Spinal cord (tissue), 10 donors: ENCODE results near the gene LMX1B. TPM values are rescaled to one million over a fixed set of nuclear protein-coding genes. Genes with fewer than 3 reads are reported as not detected.
"Not testable (repeated sequence)": the region's sequence is repeated elsewhere in the genome, so short reads cannot be mapped to it uniquely, and the experiment has no call there.

Experiments used
- DNase-seq, 6 donors: peaks; one replicate each; pipeline versions ENCODE4 v3.0.0 to v3.0.0-alpha.2; 2013 to 2015; ENCODE audit warnings: low spot score in 6 of 6, low read depth in 4 of 6
- H3K27ac ChIP-seq: one replicate; pipeline ENCODE4 v1.5.1; 2013; ENCODE audit warnings: low read depth, low read length, control low read depth
- H3K27me3 ChIP-seq: one replicate; pipeline ENCODE4 v1.6.1; 2013; ENCODE audit warnings: low read length; ENCODE audit not compliant: control insufficient read depth, insufficient read depth
- H3K36me3 ChIP-seq: one replicate; pipeline ENCODE4 v1.6.1; 2013; ENCODE audit warnings: low read length; ENCODE audit not compliant: control insufficient read depth, insufficient read depth
- H3K4me1 ChIP-seq: one replicate; pipeline ENCODE4 v1.6.1; 2013; ENCODE audit warnings: low read length; ENCODE audit not compliant: control insufficient read depth, insufficient read depth
- H3K4me3 ChIP-seq: one replicate; pipeline ENCODE4 v1.5.1; 2013; ENCODE audit warnings: low read depth, low read length, control low read depth
- H3K9me3 ChIP-seq: one replicate; pipeline ENCODE4 v1.6.1; 2013; ENCODE audit warnings: low read length; ENCODE audit not compliant: control insufficient read depth, insufficient read depth
- WGBS: methylation state at CpG from one replicate; pipeline ENCODE4 v1.1.5; 2013; ENCODE audit warnings: missing lambda C conversion rate; ENCODE audit not compliant: insufficient coverage; 5-methylcytosine and 5-hydroxymethylcytosine counted together
- polyA plus RNA-seq, 2 donors: library from polyadenylated mRNA; unstranded; fragments of 120-200 nt; gene quantifications; one replicate each; pipeline ENCODE4 v1.2.1, GENCODE V29; 2013; ENCODE audit not compliant: insufficient read length in 2 of 2
- total RNA-seq, 2 donors: library from RNA; depleted of rRNA in 1 of 2; stranded (reverse); fragments of 120-200 nt in 1 of 2; fragments of >200 nt in 1 of 2; gene quantifications; one replicate each; pipeline versions ENCODE4 v1.2.3 to v1.2.4, GENCODE V29; 2013 to 2014
- donor health status: healthy.

Gene LMX1B
- total and polyA plus RNA-seq, 4 donors: 3.5 to 34.0 (median 17.7) TPM

DNA sequence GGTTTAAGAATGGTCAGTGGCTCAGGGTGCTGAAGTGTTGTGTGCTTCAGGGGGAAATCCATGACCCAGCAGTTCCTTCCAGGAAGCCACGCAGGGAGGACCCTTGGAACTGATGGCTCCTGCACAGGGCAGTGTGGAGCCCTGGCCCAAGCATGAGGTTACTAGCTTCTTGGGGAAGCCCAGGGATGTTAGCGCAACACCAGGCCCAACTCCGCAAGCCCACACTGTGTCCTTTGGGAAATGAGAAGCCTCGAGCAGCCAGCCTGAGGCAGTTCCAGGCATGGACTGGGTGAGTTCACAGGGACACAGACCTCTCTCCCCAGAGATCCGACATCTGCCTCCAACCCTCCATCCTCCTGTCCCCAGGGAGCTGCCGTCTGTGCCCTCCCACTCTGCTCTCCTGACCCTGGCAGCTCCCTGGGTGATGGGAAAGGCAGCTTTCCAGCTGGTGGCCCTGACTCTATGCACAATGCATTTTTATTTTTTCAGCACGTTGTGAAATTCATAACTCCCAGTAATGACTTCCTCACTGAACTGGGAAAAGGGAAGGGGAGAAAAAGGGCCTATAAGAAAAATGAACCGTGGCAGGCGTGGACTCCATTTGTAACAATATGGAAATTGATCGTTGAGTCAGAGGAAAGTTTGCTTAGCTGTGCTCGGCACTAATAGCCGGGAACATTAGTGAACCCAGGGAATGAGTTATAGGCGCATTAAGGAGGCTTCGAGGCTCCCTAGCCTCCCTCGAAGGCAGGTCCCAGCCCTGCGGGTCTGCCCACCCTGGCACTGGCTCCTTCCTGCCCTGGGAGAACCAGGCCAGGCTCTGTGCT is 34.1 kb downstream of the LMX1B start:
- peak in 1 of 6 donors; percentile 58 for DNase-seq
- 61% methylated on average over 12 of the region's 16 CpGs for WGBS
- Histone ChIP-seq H3K27me3 (peaks cover 48% of the 10 kb centered on the region), H3K36me3 (peaks cover 2% of the 10 kb centered on the region), H3K9me3 (no peaks in the 10 kb centered on the region), H3K27ac (no peak overlapping the region), H3K4me1 (peaks cover 56% of the 10 kb centered on the region), H3K4me3 (no peak overlapping the region)

GRCh38 chr9:126649477-126649876 is 35.7 kb downstream of the LMX1B start:
- peaks cover 35% of the 10 kb centered on the region for H3K27me3 ChIP-seq
- H3K9me3 ChIP-seq: no peaks in the 10 kb centered on the region
- H3K4me3 ChIP-seq: no peak overlapping the region
- no peak overlapping the region for H3K27ac ChIP-seq
- no peak for DNase-seq
- H3K36me3 ChIP-seq: peaks cover 2% of the 10 kb centered on the region
- H3K4me1 ChIP-seq: peaks cover 47% of the 10 kb centered on the region
- WGBS: 81% methylated on average over 3 of the region's 3 CpGs

GRCh38 chr9:126650404-126651341 is 36.9 kb downstream of the LMX1B start:
- 30% methylated on average over 14 of the region's 24 CpGs for WGBS
- peak in 3 of 6 donors; percentile 47 to 94 (median 47) for DNase-seq
- Histone ChIP-seq H3K36me3 (peaks cover 2% of the 10 kb centered on the region), H3K4me1 (peaks cover 42% of the 10 kb centered on the region), H3K27me3 (peaks cover 26% of the 10 kb centered on the region), H3K9me3 (no peaks in the 10 kb centered on the region), H3K27ac (no peak overlapping the region), H3K4me3 (no peak overlapping the region)

GRCh38 chr9:126652140-126652582 is 38.4 kb downstream of the LMX1B start:
- H3K27me3 ChIP-seq: peaks cover 21% of the 10 kb centered on the region
- H3K9me3 ChIP-seq: no peaks in the 10 kb centered on the region
- H3K36me3 ChIP-seq: no peaks in the 10 kb centered on the region
- no peak overlapping the region for H3K27ac ChIP-seq
- no peak overlapping the region for H3K4me3 ChIP-seq
- DNase-seq: no peak
- WGBS: 23% methylated on average over 17 of the region's 18 CpGs
- H3K4me1 ChIP-seq: peaks cover 42% of the 10 kb centered on the region

DNA sequence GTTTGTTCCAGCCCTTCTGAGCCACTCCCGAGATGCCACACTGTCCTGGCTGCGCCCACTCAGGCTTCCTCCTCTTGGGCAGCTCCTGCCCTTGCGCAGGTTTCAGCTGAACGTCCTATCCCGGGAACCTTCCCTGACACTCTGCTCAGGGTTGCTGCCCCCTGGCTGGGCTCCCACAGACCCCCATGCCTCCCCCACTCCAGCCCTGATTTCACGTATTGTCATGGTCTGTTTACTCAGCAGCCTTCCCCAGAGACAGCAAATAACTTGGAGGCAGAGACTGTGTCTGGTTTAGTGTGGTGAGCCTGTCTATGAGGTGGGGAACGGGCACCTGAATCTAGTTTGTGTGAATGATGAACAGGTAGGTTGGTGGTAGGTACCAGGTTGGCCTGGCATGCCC is 40.4 kb downstream of the LMX1B start:
- H3K36me3 ChIP-seq: peaks cover under 1% of the 10 kb centered on the region
- no peak for DNase-seq
- H3K4me1 ChIP-seq: peaks cover 37% of the 10 kb centered on the region
- H3K4me3 ChIP-seq: no peak overlapping the region
- WGBS: 83% methylated on average over 6 of the region's 7 CpGs
- H3K27ac ChIP-seq: no peak overlapping the region
- peaks cover 21% of the 10 kb centered on the region for H3K27me3 ChIP-seq
- no peaks in the 10 kb centered on the region for H3K9me3 ChIP-seq

DNA sequence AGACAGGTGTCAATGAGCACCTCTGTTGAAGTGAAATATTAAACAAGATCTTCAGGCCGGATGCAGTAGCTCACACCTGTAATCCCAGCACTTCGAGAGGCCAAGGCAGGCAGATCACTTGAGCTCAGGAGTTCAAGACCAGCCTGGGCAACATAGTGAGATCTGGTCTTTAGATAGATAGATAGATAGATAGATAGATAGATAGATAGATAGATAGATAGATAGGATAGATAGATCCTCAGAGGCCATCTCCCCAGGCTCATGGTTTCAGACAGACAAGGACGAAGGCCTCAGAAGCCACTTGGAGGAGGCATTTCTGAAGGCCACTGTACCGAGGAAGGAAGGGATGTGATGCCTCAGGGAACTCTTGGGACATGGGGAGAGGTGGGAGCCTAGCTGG is 42.5 kb downstream of the LMX1B start:
- not testable (repeated sequence) for H3K27ac ChIP-seq, H3K36me3 ChIP-seq, DNase-seq, H3K4me3 ChIP-seq, H3K9me3 ChIP-seq
- H3K4me1 ChIP-seq: peaks cover 26% of the 10 kb centered on the region
- H3K27me3 ChIP-seq: peaks cover 13% of the 10 kb centered on the region
- 81% methylated on average over 4 of the region's 4 CpGs for WGBS

GRCh38 chr9:126658201-126658825 is 44.6 kb downstream of the LMX1B start:
- peaks cover 2% of the 10 kb centered on the region for H3K27me3 ChIP-seq
- peaks cover 27% of the 10 kb centered on the region for H3K4me1 ChIP-seq
- H3K36me3 ChIP-seq: peaks cover 8% of the 10 kb centered on the region
- no peak for DNase-seq
- H3K27ac ChIP-seq: no peak overlapping the region
- H3K4me3 ChIP-seq: no peak overlapping the region
- no peaks in the 10 kb centered on the region for H3K9me3 ChIP-seq
- 69% methylated on average over 2 of the region's 13 CpGs for WGBS

DNA sequence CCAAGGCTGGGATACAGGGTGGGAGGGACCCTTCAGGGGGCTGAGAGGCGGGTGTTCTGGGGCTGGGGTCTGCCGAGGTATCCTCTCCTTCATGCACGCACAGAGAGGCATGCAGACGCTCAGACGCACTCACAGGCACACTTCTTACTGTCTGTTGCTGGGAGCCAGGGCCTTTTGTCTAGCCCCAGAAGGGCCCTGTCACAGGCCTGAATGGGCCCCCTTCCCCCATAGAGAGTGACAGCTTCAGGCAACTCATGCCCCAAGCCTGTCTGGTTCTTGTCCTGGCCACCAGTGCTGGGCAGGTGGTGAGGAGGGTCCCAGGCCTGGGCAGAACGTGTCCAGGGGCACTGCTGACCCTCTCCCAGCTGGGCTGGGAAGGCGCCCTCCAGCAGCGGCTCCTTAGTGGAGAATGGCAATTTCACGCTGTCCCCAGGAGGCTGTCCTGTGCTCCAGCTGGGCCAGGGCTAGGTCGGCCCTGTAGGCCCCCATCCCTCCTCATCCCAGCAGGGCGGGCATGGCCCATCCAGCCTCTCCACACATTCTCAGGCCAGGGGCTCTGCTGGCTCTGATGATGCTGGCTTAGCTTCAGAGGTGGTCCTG is 45.3 kb downstream of the LMX1B start:
- Histone ChIP-seq H3K27me3 (no peaks in the 10 kb centered on the region), H3K4me3 (no peak overlapping the region), H3K9me3 (no peaks in the 10 kb centered on the region), H3K4me1 (peaks cover 33% of the 10 kb centered on the region), H3K36me3 (peaks cover 8% of the 10 kb centered on the region), H3K27ac (no peak overlapping the region)
- DNase-seq: no peak
- WGBS: 35% methylated on average over 10 of the region's 11 CpGs

- no peak for DNase-seq
- Histone ChIP-seq H3K9me3 (no peaks in the 10 kb centered on the region), H3K4me1 (peaks cover 54% of the 10 kb centered on the region), H3K36me3 (peaks cover 10% of the 10 kb centered on the region), H3K27me3 (peaks cover 7% of the 10 kb centered on the region), H3K27ac (no peak overlapping the region), H3K4me3 (no peak overlapping the region)
- WGBS: 76% methylated on average over 15 of the region's 17 CpGs
Measured at GRCh38 chr9:126661122-126661520, 47.4 kb downstream of the LMX1B start.
